Stimulated activated CD4-positive, alpha-beta T cell treated with anti-CD3 and anti-CD28 coated beads, Interleukin-15, amount 100 ng/mL, for 24 hours (primary cell): ENCODE results near the gene ZWILCH.
"Not testable (repeated sequence)": the region's sequence is repeated elsewhere in the genome, so short reads cannot be mapped to it uniquely, and the experiment has no call there.

Source experiments
- DNase-seq: peaks from one replicate; pipeline ENCODE4 v3.0.0-alpha.2; 2020

ZWILCH gene

GRCh38 chr15:66504563-66505429, at the start of gene ZWILCH, which contains the start of gene RPL4:
TSS of gene ZWILCH (plus strand) at chr15:66505326. CDS start at chr15:66505339, 13 bp downstream.
TSS of gene RPL4 (minus strand) at chr15:66504855. CDS start at chr15:66504790, 65 bp downstream.
- peak; percentile 88 for DNase-seq

GRCh38 chr15:66456211-66456610, 48.9 kb upstream of the ZWILCH start:
- DNase-seq = peak; percentile 20

GRCh38 chr15:66459818-66460615, 45.1 kb upstream of the ZWILCH start:
- DNase-seq = no peak

GRCh38 chr15:66461294-66461693, 43.8 kb upstream of the ZWILCH start:
- DNase-seq = not testable (repeated sequence)

GRCh38 chr15:66461917-66462316, 43.2 kb upstream of the ZWILCH start:
- DNase-seq = no peak

- no peak for DNase-seq
Measured at GRCh38 chr15:66462627-66463026, 42.5 kb upstream of the ZWILCH start.

- DNase-seq = not testable (repeated sequence)
Measured at GRCh38 chr15:66465294-66465693, 39.8 kb upstream of the ZWILCH start.

GRCh38 chr15:66467162-66468040, 37.7 kb upstream of the ZWILCH start:
- DNase-seq = not testable (repeated sequence)

- DNase-seq = not testable (repeated sequence)
Measured at GRCh38 chr15:66470825-66471224, 34.3 kb upstream of the ZWILCH start.

GRCh38 chr15:66472176-66472999, 32.7 kb upstream of the ZWILCH start:
- peak; percentile 33 for DNase-seq

- no peak for DNase-seq
Measured at GRCh38 chr15:66474135-66474534, 31.0 kb upstream of the ZWILCH start.

- no peak for DNase-seq
Measured at GRCh38 chr15:66474963-66475362, 30.2 kb upstream of the ZWILCH start.

- peak; percentile 40 for DNase-seq
Measured at GRCh38 chr15:66476535-66476934, 28.6 kb upstream of the ZWILCH start.

GRCh38 chr15:66477011-66477410, 28.1 kb upstream of the ZWILCH start:
- no peak for DNase-seq

- DNase-seq = no peak
Measured at GRCh38 chr15:66480267-66480666, 24.9 kb upstream of the ZWILCH start.

- no peak for DNase-seq
Measured at GRCh38 chr15:66481107-66481856, 23.8 kb upstream of the ZWILCH start.

GRCh38 chr15:66482539-66482938, 22.6 kb upstream of the ZWILCH start:
- no peak for DNase-seq

- no peak for DNase-seq
Measured at GRCh38 chr15:66483131-66483566, 22.0 kb upstream of the ZWILCH start.

GRCh38 chr15:66484539-66485112, 20.5 kb upstream of the ZWILCH start:
- no peak for DNase-seq

- no peak for DNase-seq
Measured at GRCh38 chr15:66486887-66487286, 18.2 kb upstream of the ZWILCH start.

- DNase-seq = no peak
Measured at GRCh38 chr15:66488525-66488924, 16.6 kb upstream of the ZWILCH start.
